AG20443 (cell line): ENCODE data around the gene RALY.
"Not testable (repeated sequence)": the region's sequence is repeated elsewhere in the genome, so short reads cannot be mapped to it uniquely, and the experiment has no call there.

Source experiments
- DNase-seq: peaks from one replicate; pipeline ENCODE4 v3.0.0; 2012; ENCODE audit warnings: low spot score, mixed read lengths

RALY gene

GRCh38 chr20:34105978-34106675, 112.4 kb downstream of the RALY start:
- DNase-seq: no peak

GRCh38 chr20:34108616-34109174, 115.0 kb downstream of the RALY start:
- no peak for DNase-seq

GRCh38 chr20:34109442-34109841, 115.7 kb downstream of the RALY start:
- DNase-seq: no peak

GRCh38 chr20:34110025-34110744, 116.5 kb downstream of the RALY start:
- DNase-seq: no peak

GRCh38 chr20:34110745-34111641, 117.3 kb downstream of the RALY start:
- peak; percentile 45 for DNase-seq

GRCh38 chr20:34111702-34112599, 118.2 kb downstream of the RALY start, which contains the start of gene EIF2S2:
Gene EIF2S2, minus strand, starts transcription at chr20:34112243. Its CDS starts 133 bp downstream, at chr20:34112110.
- peak; percentile 99 for DNase-seq

- peak; percentile 42 for DNase-seq
Measured at GRCh38 chr20:34112600-34113101, 118.9 kb downstream of the RALY start.

- DNase-seq: no peak
Measured at GRCh38 chr20:34114809-34115208, 121.1 kb downstream of the RALY start.

GRCh38 chr20:34115232-34115631, 121.5 kb downstream of the RALY start:
- no peak for DNase-seq

- DNase-seq: no peak
Measured at GRCh38 chr20:34120213-34120612, 126.5 kb downstream of the RALY start.

GRCh38 chr20:34122274-34122980, 128.7 kb downstream of the RALY start:
- no peak for DNase-seq

- DNase-seq: no peak
Measured at GRCh38 chr20:34123309-34123708, 129.6 kb downstream of the RALY start.

GRCh38 chr20:34124469-34125249, 130.9 kb downstream of the RALY start:
- DNase-seq: no peak

- no peak for DNase-seq
Measured at GRCh38 chr20:34127792-34128191, 134.1 kb downstream of the RALY start.

GRCh38 chr20:34129518-34130162, 135.9 kb downstream of the RALY start:
- peak; percentile 72 for DNase-seq

- no peak for DNase-seq
Measured at GRCh38 chr20:34131491-34131890, 137.8 kb downstream of the RALY start.

- DNase-seq: not testable (repeated sequence)
Measured at GRCh38 chr20:34132491-34132890, 138.8 kb downstream of the RALY start.

- not testable (repeated sequence) for DNase-seq
Measured at GRCh38 chr20:34132943-34133342, 139.2 kb downstream of the RALY start.

GRCh38 chr20:34133365-34133860, 139.7 kb downstream of the RALY start:
- not testable (repeated sequence) for DNase-seq
